Measurements from ENCODE around the gene OPN3. TPM values are rescaled to one million over a fixed set of nuclear protein-coding genes. Genes with fewer than 3 reads are reported as not detected.

Gene OPN3
- polyA plus RNA-seq, 1 donor (not counting 4 experiments of a cell fraction or from before 2014, with no cell fraction given): 48.4 TPM

- TF ChIP-seq CTCF (optimal IDR thresholded peaks at IDR 0.05 in 1 of 3, IDR thresholded peaks at IDR 0.05 in 1 of 3, conservative IDR thresholded peaks at IDR 0.05 in 1 of 3; ENCODE audit: extremely low read depth in 1 of 3, insufficient read depth in 2 of 3, low read length in 3 of 3) (no peak), EZH2 (IDR thresholded peaks at IDR 0.05; ENCODE audit: low read length) (no peak)
- Histone ChIP-seq H4K20me1 (ENCODE audit: control insufficient read depth, extremely low read depth, insufficient read depth, low read length) (no peaks in the 10 kb centered on the region), H3K9ac (ENCODE audit: control insufficient read depth, extremely low read depth, insufficient read depth, low read length) (no peak overlapping the region), H3K9me3 (ENCODE audit: control insufficient read depth, low read depth, low read length) (no peaks in the 10 kb centered on the region), H3K79me2 (ENCODE audit: control insufficient read depth, insufficient read depth, low read length) (peaks cover 29% of the 10 kb centered on the region), H2AFZ (ENCODE audit: control insufficient read depth, low read length) (no peak overlapping the region), H3K9me1 (ENCODE audit: control insufficient read depth, extremely low read depth, insufficient read depth, low read length) (no peaks in the 10 kb centered on the region), H3K27me3 (ENCODE audit: control insufficient read depth, extremely low read depth, insufficient read depth, low read length) (no peaks in the 10 kb centered on the region), H3K36me3 (ENCODE audit: control insufficient read depth in 2 of 2, extremely low read depth in 1 of 2, insufficient read depth in 2 of 2, low read length in 2 of 2) (no peaks in the 10 kb centered on the region), H3K27ac (ENCODE audit: control insufficient read depth, insufficient read depth, low read length) (no peak overlapping the region), H3K4me1 (ENCODE audit: control insufficient read depth, extremely low read depth, insufficient read depth, low read length) (peaks cover 21% of the 10 kb centered on the region), H3K4me2 (ENCODE audit: control insufficient read depth, extremely low read depth, insufficient read depth, low read depth, low read length) (no peak overlapping the region), H3K4me3 (ENCODE audit: control insufficient read depth in 2 of 3, extremely low read depth in 1 of 3, insufficient read depth in 2 of 3, low read depth in 1 of 3, low read length in 3 of 3) (no peak overlapping the region)
- FAIRE-seq (no peak), DNase-seq (ENCODE audit: low read depth, low spot score) (no peak)
- dilution Hi-C loops (cut with MboI; ENCODE audit: extremely low pct_ligation_motif_present, low sequenced_read_pairs): no loop called here
These were observed 1.8 kb upstream of the OPN3 start for GRCh38 chr1:241641773-241642592.

- Histone ChIP-seq H2AFZ (ENCODE audit: control insufficient read depth, low read length) (no peak overlapping the region), H3K9me1 (ENCODE audit: control insufficient read depth, extremely low read depth, insufficient read depth, low read length) (no peaks in the 10 kb centered on the region), H3K36me3 (ENCODE audit: control insufficient read depth in 2 of 2, extremely low read depth in 1 of 2, insufficient read depth in 2 of 2, low read length in 2 of 2) (no peaks in the 10 kb centered on the region), H3K9me3 (ENCODE audit: control insufficient read depth, low read depth, low read length) (no peaks in the 10 kb centered on the region), H3K4me2 (ENCODE audit: control insufficient read depth, extremely low read depth, insufficient read depth, low read depth, low read length) (peak overlapping the region; percentile 71), H3K9ac (ENCODE audit: control insufficient read depth, extremely low read depth, insufficient read depth, low read length) (peak overlapping the region; percentile 31), H3K79me2 (ENCODE audit: control insufficient read depth, insufficient read depth, low read length) (peaks cover 37% of the 10 kb centered on the region), H3K4me3 (ENCODE audit: control insufficient read depth in 2 of 3, extremely low read depth in 1 of 3, insufficient read depth in 2 of 3, low read depth in 1 of 3, low read length in 3 of 3) (peak overlapping the region in 1 of 3 experiments; percentile 41), H4K20me1 (ENCODE audit: control insufficient read depth, extremely low read depth, insufficient read depth, low read length) (no peaks in the 10 kb centered on the region), H3K4me1 (ENCODE audit: control insufficient read depth, extremely low read depth, insufficient read depth, low read length) (peaks cover 25% of the 10 kb centered on the region), H3K27me3 (ENCODE audit: control insufficient read depth, extremely low read depth, insufficient read depth, low read length) (no peaks in the 10 kb centered on the region), H3K27ac (ENCODE audit: control insufficient read depth, insufficient read depth, low read length) (peak overlapping the region; percentile 13)
- TF ChIP-seq EZH2 (IDR thresholded peaks at IDR 0.05; ENCODE audit: low read length) (no peak), CTCF (optimal IDR thresholded peaks at IDR 0.05 in 1 of 3, IDR thresholded peaks at IDR 0.05 in 1 of 3, conservative IDR thresholded peaks at IDR 0.05 in 1 of 3; ENCODE audit: extremely low read depth in 1 of 3, insufficient read depth in 2 of 3, low read length in 3 of 3) (no peak)
- no peak for DNase-seq (ENCODE audit: low read depth, low spot score)
- no peak for FAIRE-seq
- dilution Hi-C loops (cut with MboI; ENCODE audit: extremely low pct_ligation_motif_present, low sequenced_read_pairs): no loop called here
These were observed 876 bp upstream of the OPN3 start for GRCh38 chr1:241640867-241641622.

All from keratinocyte (primary cell).